ENCODE data around the gene ZNF581.

GRCh38 chr19:55677572-55678028 is 34.2 kb downstream of the ZNF581 start:
- no peak for TF ChIP-seq EZH2 (IDR thresholded peaks at IDR 0.05)
- TF ChIP-seq POLR2AphosphoS5 (IDR thresholded peaks at IDR 0.05; ENCODE audit: borderline replicate concordance, low read depth, low read length) = no peak

Data from SK-N-MC (cell line).